Measurements from ENCODE around the gene LSM14A.
A peak's percentile ranks its signal among the peaks of the same experiment; 100 is the strongest.

Gene LSM14A

GRCh38 chr19:34265221-34265650 lies 92.9 kb downstream of the LSM14A start (continued):
- no peak for TF ChIP-seq ZNF48 (tag by site-specific recombination; IDR thresholded peaks at IDR 0.05)
- TF ChIP-seq ZNF169 (tag by site-specific recombination; IDR thresholded peaks at IDR 0.05) = no peak
- peak; percentile 45; the same call in 1 of the 2 replicates for TF ChIP-seq SP7 (tag by site-specific recombination; IDR thresholded peaks at IDR 0.05)

DNA sequence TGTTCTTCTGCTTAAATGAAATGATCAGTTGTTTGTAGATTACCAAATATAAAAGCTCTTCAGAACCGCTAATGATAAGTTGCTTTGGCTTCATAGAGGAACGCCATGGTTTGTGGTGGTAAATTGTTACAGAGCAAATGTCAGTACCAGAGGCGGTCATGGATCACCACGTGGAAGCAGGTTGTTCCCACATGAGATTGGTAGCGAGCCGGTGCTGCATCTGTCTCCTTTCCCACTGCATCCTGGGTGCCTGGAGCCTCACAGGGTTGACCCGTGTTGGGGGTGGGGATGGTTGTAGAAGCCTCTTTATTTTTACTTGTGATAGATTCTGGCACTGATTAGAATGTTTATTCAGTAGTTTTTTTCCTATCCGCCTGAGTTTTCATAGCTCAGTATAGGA lies 96.8 kb downstream of the LSM14A start:
- Histone ChIP-seq H3K27ac (ENCODE audit: extremely low read depth, low read depth, low read length) (peak overlapping the region; percentile 88), H3K4me1 (ENCODE audit: control insufficient read depth, insufficient read depth, low read length) (peaks cover 40% of the 10 kb centered on the region), H3K36me3 (ENCODE audit: control insufficient read depth in 2 of 2, insufficient read depth in 1 of 2, low read length in 2 of 2) (peaks cover 3 to 15% of the 10 kb centered on the region in 2 experiments; a peak in 2 of 3 replicates), H3K4me3 (ENCODE audit: low read depth, low read length) (no peak overlapping the region), H3K9me3 (ENCODE audit: control insufficient read depth, insufficient read depth, low read depth, low read length) (no peaks in the 10 kb centered on the region)
- peak; percentile 36; the same call in 1 of the 2 replicates for TF ChIP-seq IKZF3 (tag by site-specific recombination; IDR thresholded peaks at IDR 0.05)
- peak; percentile 70; the same call in 1 of the 2 replicates for TF ChIP-seq ZSCAN16 (tag by site-specific recombination; IDR thresholded peaks at IDR 0.05)
- no peak for TF ChIP-seq ZNF585B (tag by site-specific recombination; IDR thresholded peaks at IDR 0.05)
- POLR2A ChIA-PET = interaction anchor here (0.7 to 1.6 kb wide), 5 partner anchors 9 to 29 kb away, joined by 3 to 4 read pairs (median 4); no protein-coding TSS in a partner anchor
- CTCF ChIA-PET = interaction anchor here (0.7 to 2.2 kb wide), 8 partner anchors 8 to 90 kb away, joined by 3 to 9 read pairs (median 4); no protein-coding TSS in a partner anchor

DNA sequence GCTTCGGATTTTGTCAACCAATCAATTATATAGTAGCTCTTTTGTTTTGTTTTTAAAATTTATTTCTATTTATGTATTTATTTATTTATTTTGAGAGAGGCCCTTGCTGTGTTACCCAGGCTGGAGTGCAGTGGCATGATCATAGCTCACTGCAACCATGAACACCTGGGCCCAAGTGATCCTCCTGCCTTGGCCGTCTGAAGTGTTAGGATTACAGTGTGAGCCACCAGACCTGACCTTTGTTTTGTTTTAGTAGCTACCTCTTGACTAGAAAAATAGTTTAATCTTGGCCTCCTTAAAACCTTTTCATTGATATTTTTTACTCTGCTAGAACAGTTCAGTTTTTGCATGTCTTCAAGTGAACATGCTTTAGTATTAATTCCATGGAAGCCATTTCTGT lies 97.2 kb downstream of the LSM14A start:
- no peaks in the 10 kb centered on the region for H3K9me3 ChIP-seq (ENCODE audit: control insufficient read depth, insufficient read depth, low read depth, low read length)
- TF ChIP-seq YY1 (tag by site-specific recombination; IDR thresholded peaks at IDR 0.05) (0 out of 2 replicates have a peak, but pooled peaks have one; percentile 31), ZEB2 (tag by site-specific recombination; IDR thresholded peaks at IDR 0.05) (no peak)
- TF ChIP-seq, protein P1, sequence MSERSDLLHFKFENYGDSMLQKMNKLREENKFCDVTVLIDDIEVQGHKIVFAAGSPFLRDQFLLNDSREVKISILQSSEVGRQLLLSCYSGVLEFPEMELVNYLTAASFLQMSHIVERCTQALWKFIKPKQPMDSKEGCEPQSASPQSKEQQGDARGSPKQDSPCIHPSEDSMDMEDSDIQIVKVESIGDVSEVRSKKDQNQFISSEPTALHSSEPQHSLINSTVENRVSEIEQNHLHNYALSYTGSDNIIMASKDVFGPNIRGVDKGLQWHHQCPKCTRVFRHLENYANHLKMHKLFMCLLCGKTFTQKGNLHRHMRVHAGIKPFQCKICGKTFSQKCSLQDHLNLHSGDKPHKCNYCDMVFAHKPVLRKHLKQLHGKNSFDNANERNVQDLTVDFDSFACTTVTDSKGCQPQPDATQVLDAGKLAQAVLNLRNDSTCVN (tag by site-specific recombination; optimal IDR thresholded peaks at IDR 0.05) = peak; percentile 18
- H3K4me1 ChIP-seq (ENCODE audit: control insufficient read depth, insufficient read depth, low read length) = peaks cover 40% of the 10 kb centered on the region
- H3K27ac ChIP-seq (ENCODE audit: extremely low read depth, low read depth, low read length) = peak overlapping the region; percentile 88
- peaks cover 3 to 15% of the 10 kb centered on the region in 2 experiments; a peak in 2 of 3 replicates for H3K36me3 ChIP-seq (ENCODE audit: control insufficient read depth in 2 of 2, insufficient read depth in 1 of 2, low read length in 2 of 2)
- POLR2A ChIA-PET = interaction anchor here (0.7 to 1.6 kb wide), 5 partner anchors 9 to 29 kb away, joined by 3 to 4 read pairs (median 4); no protein-coding TSS in a partner anchor
- no peak overlapping the region for H3K4me3 ChIP-seq (ENCODE audit: low read depth, low read length)
- CTCF ChIA-PET = interaction anchor here (0.7 to 2.2 kb wide), 9 partner anchors 9 to 90 kb away, joined by 3 to 9 read pairs (median 4); no protein-coding TSS in a partner anchor

GRCh38 chr19:34269968-34270621 lies 97.8 kb downstream of the LSM14A start:
- POLR2A ChIA-PET = interaction anchor here (0.6 to 1.6 kb wide), 6 partner anchors 9 to 28 kb away, joined by 3 to 7 read pairs (median 4); no protein-coding TSS in a partner anchor
- Histone ChIP-seq H3K36me3 (ENCODE audit: control insufficient read depth in 2 of 2, insufficient read depth in 1 of 2, low read length in 2 of 2) (peaks cover 3 to 15% of the 10 kb centered on the region in 2 experiments; a peak in 2 of 3 replicates), H3K4me1 (ENCODE audit: control insufficient read depth, insufficient read depth, low read length) (peaks cover 34% of the 10 kb centered on the region), H3K4me3 (ENCODE audit: low read depth, low read length) (no peak overlapping the region), H3K9me3 (ENCODE audit: control insufficient read depth, insufficient read depth, low read depth, low read length) (no peaks in the 10 kb centered on the region; the same call in 1 of the 2 replicates), H3K27ac (ENCODE audit: extremely low read depth, low read depth, low read length) (peak overlapping the region; percentile 88)
- CTCF ChIA-PET = interaction anchor here (0.6 to 2.2 kb wide), 7 partner anchors 9 to 91 kb away, joined by 4 to 9 read pairs (median 4); no protein-coding TSS in a partner anchor
- peak; percentile 59; the same call in 1 of the 2 replicates for TF ChIP-seq ZNF639 (tag by site-specific recombination; IDR thresholded peaks at IDR 0.05)
- no peak for TF ChIP-seq ZNF624 (tag by site-specific recombination; IDR thresholded peaks at IDR 0.05)
- TF ChIP-seq ZNF791 (tag by site-specific recombination; IDR thresholded peaks at IDR 0.05) = no peak
- TF ChIP-seq ZNF843 (tag by site-specific recombination; IDR thresholded peaks at IDR 0.05) = peak; percentile 65; the same call in 1 of the 2 replicates
- TF ChIP-seq GLIS2 (tag by site-specific recombination; IDR thresholded peaks at IDR 0.05) = no peak
- TF ChIP-seq ZNF629 (tag by site-specific recombination; IDR thresholded peaks at IDR 0.05) = peak; percentile 89
- peak; percentile 82 for TF ChIP-seq ZNF335 (tag by site-specific recombination; conservative IDR thresholded peaks at IDR 0.05)
- TF ChIP-seq ZNF398 (tag by site-specific recombination; IDR thresholded peaks at IDR 0.05) = peak; percentile 73
- TF ChIP-seq HIC1 (tag by site-specific recombination; IDR thresholded peaks at IDR 0.05) = peak; percentile 91
- no peak for TF ChIP-seq HOXA7 (CRISPR knock-in tag; IDR thresholded peaks at IDR 0.05; ENCODE audit: borderline replicate concordance)
- TF ChIP-seq RBAK (tag by site-specific recombination; IDR thresholded peaks at IDR 0.05) = no peak
